BLaER1 (cell line): ENCODE data around the gene SFMBT2.

ENCODE experiments used
- H3K27ac ChIP-seq: shearing (Covaris generic); formaldehyde crosslinking; 2 replicates; pipeline ENCODE4 v1.8.1; 2022
- H3K27me3 ChIP-seq: shearing (Covaris generic); formaldehyde crosslinking; 2 replicates; pipeline ENCODE4 v1.8.1; 2022
- H3K36me3 ChIP-seq: shearing (Covaris generic); formaldehyde crosslinking; 2 replicates; pipeline ENCODE4 v1.8.1; 2022
- H3K4me1 ChIP-seq: shearing (Covaris generic); formaldehyde crosslinking; 2 replicates; pipeline ENCODE4 v1.8.1; 2022
- H3K4me2 ChIP-seq: shearing (Covaris generic); formaldehyde crosslinking; 2 replicates; pipeline ENCODE4 v1.8.1; 2022
- H3K4me3 ChIP-seq: shearing (Covaris generic); formaldehyde crosslinking; 2 replicates; pipeline ENCODE4 v1.8.1; 2022
- H3K9ac ChIP-seq: shearing (Covaris generic); formaldehyde crosslinking; 2 replicates; pipeline ENCODE4 v1.8.1; 2022
- H3K9me3 ChIP-seq: shearing (Covaris generic); formaldehyde crosslinking; 2 replicates; pipeline ENCODE4 v1.8.1; 2022
- H4K20me1 ChIP-seq: shearing (Covaris generic); formaldehyde crosslinking; 2 replicates; pipeline ENCODE4 v1.8.1; 2022
- Cebpa-rat ChIP-seq: shearing (Covaris generic); IDR thresholded peaks from 2 replicates; pipeline ENCODE4 v1.8.1; 2022

SFMBT2 gene

DNA sequence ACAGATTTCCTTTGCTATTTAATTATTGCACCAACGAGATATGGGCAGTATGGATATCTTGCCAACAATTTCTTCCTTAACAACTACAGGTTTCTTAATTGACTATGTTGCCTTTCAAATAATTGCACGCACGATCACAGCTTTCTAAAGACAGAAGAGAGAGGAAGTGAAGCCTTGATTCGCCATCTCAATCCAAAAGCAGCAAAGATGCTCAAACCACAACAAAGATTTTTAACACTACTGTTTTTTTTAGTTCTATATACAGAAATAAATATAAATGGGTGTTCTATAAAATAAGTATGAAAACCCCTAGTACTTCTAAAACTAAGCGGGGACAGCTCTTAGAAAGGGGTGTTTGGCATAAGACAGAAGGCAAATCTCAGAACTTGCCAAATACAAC, 251.3 kb downstream of the SFMBT2 start:
- Histone ChIP-seq H3K27me3 (no peaks in the 10 kb centered on the region), H3K36me3 (peaks cover 72% of the 10 kb centered on the region), H3K4me2 (peak overlapping the region; percentile 64), H3K4me1 (peaks cover 50% of the 10 kb centered on the region), H3K4me3 (no peak overlapping the region), H3K27ac (peak overlapping the region; percentile 55), H3K9ac (no peak overlapping the region), H4K20me1 (no peaks in the 10 kb centered on the region), H3K9me3 (no peaks in the 10 kb centered on the region)
- no peak for TF ChIP-seq Cebpa-rat

DNA sequence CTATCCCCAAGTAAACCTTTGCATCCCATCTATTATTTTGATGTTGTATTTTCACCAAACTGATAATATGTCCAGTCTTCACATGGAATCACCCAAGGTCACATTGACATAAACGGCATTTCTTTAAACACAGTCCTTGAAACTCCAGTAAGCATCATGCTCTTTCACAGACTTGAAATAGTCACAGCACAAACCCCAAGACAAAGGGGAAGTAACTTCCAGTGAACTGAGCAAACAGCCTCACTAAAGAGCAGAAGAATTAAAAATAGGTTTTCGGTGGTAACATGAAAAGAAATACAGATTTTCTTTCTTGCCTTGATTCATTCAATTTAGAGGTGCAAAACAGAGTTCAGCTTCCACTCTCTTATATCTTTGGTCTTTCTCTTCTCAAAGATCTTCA, 253.7 kb downstream of the SFMBT2 start:
- no peak for TF ChIP-seq Cebpa-rat
- H3K36me3 ChIP-seq: peaks cover 47% of the 10 kb centered on the region
- H3K9me3 ChIP-seq: no peaks in the 10 kb centered on the region
- H3K27ac ChIP-seq: peak overlapping the region; percentile 51
- peak overlapping the region; percentile 22; the same call in 1 of the 2 replicates for H3K9ac ChIP-seq
- no peak overlapping the region for H3K4me3 ChIP-seq
- H3K27me3 ChIP-seq: no peaks in the 10 kb centered on the region
- no peaks in the 10 kb centered on the region for H4K20me1 ChIP-seq
- H3K4me2 ChIP-seq: peak overlapping the region; percentile 54
- H3K4me1 ChIP-seq: peaks cover 50% of the 10 kb centered on the region

DNA sequence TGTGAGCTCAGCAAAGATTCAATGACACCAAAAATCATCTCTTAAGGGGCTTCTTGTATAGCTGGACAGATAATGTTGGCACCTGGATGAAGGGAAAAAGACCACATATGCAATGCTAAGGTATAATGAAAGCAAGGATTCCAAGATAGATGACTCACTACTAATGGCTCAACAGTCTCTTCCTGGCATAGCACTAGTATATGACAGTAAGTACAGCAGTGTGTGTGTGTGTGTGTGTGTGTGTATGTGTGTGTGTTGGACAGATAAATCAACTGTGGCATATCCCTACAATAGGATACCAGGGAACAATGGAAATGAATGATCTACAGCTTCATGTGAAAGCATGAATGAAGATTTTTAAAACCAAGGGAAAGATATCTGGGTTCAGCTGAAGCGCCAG, 257.1 kb downstream of the SFMBT2 start:
- H3K4me3 ChIP-seq: no peak overlapping the region
- H3K9me3 ChIP-seq: no peaks in the 10 kb centered on the region
- no peak overlapping the region for H3K9ac ChIP-seq
- H3K27ac ChIP-seq: no peak overlapping the region
- no peaks in the 10 kb centered on the region for H4K20me1 ChIP-seq
- no peak for TF ChIP-seq Cebpa-rat
- H3K4me1 ChIP-seq: peaks cover 25% of the 10 kb centered on the region
- H3K4me2 ChIP-seq: no peak overlapping the region
- peaks cover 18% of the 10 kb centered on the region; the same call in 1 of the 2 replicates for H3K36me3 ChIP-seq
- H3K27me3 ChIP-seq: no peaks in the 10 kb centered on the region

DNA sequence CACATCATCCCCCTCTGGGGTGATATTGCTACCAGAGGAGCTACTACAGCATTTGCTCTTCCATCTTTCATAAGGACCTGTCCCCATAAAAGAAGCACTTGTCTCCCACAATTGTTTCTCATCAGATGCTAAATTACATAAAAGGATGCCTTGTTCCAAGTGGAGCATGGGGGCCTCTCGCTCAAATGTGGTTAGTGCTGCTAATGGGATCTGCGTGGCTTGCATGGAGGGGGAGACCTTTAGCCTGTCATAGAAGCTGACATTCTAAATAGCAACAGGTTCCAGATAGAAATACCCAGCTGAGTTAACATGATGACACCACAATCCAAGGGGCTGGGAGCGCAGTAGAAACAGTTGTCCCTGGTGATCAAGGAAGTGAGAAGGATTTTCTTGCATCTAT, 257.9 kb downstream of the SFMBT2 start:
- Histone ChIP-seq H3K9me3 (no peaks in the 10 kb centered on the region), H3K9ac (no peak overlapping the region), H3K4me1 (peaks cover 23% of the 10 kb centered on the region), H3K27ac (no peak overlapping the region), H4K20me1 (no peaks in the 10 kb centered on the region), H3K36me3 (peaks cover 13% of the 10 kb centered on the region; the same call in 1 of the 2 replicates), H3K4me3 (no peak overlapping the region), H3K27me3 (no peaks in the 10 kb centered on the region), H3K4me2 (no peak overlapping the region)
- no peak for TF ChIP-seq Cebpa-rat

DNA sequence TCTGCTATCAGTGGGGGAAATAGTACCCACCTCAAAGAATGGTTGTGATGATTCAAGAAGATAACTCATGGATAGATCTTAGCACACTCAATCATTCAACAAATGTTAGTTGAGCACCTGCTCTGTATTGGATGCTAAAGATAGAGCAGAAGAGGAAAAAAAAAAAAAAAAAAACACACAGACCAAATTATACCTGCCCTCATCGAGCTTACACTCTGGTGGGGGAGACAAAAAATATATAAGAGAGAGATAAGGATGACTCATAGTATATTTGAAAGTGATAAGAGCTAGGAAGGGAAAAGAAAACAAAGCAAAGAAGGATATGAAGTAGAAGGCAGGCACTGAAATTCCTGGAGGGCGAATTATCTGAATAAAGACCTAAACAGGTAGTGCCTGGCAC, 258.5 kb downstream of the SFMBT2 start:
- TF ChIP-seq Cebpa-rat: no peak

DNA sequence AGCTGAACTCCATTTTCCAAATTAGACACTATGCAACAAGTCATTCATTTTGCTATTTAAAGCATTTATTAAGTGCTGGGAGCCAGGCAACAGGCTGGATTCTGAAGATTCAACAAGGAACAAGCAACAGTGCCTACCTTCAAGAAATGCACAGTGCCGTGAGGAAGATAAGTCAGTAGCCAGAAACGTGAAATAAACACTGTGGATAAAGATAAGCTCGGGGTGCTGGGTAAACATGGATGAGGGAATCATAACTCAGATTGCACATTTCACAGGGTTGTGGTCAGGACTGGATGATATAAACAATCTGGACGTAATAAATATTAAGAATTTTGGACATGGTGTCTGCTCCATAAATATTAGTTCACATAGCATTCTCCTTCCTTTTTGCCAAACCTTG, 259.3 kb downstream of the SFMBT2 start:
- Histone ChIP-seq H3K4me1 (peaks cover 9% of the 10 kb centered on the region; the same call in 1 of the 2 replicates), H3K9ac (no peak overlapping the region), H3K27me3 (no peaks in the 10 kb centered on the region), H3K36me3 (peaks cover 10% of the 10 kb centered on the region; the same call in 1 of the 2 replicates), H3K4me3 (no peak overlapping the region), H3K4me2 (no peak overlapping the region), H4K20me1 (no peaks in the 10 kb centered on the region), H3K9me3 (no peaks in the 10 kb centered on the region), H3K27ac (no peak overlapping the region)
- no peak for TF ChIP-seq Cebpa-rat

More for the DNA sequence above, 258.5 kb downstream of the SFMBT2 start:
- H3K4me1 ChIP-seq: peaks cover 17% of the 10 kb centered on the region
- H3K4me3 ChIP-seq: no peak overlapping the region
- H3K36me3 ChIP-seq: peaks cover 11% of the 10 kb centered on the region; the same call in 1 of the 2 replicates
- H3K4me2 ChIP-seq: no peak overlapping the region
- H4K20me1 ChIP-seq: no peaks in the 10 kb centered on the region
- H3K27ac ChIP-seq: no peak overlapping the region
- H3K9me3 ChIP-seq: no peaks in the 10 kb centered on the region
- H3K27me3 ChIP-seq: no peaks in the 10 kb centered on the region
- H3K9ac ChIP-seq: no peak overlapping the region

DNA sequence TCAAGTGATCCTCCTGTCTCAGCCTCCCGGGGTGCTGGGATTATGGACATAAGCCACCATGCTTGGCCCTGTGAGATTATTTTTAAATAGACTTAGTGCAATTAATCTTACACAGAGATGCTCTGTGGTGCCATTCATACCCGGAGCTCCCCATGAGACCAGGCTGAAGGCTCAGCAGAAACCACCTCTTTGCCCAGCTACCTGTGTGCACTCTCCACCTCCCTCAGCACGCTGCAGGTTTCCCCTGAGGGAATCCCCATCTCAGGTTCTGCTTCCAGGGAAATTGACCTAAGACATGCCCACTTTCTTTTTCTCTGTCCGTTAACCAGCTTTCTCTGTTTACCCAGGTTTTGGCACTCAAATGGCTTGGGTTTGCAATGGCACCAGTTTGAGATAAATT, 260.5 kb downstream of the SFMBT2 start:
- no peak overlapping the region for H3K9ac ChIP-seq
- TF ChIP-seq Cebpa-rat: no peak
- no peaks in the 10 kb centered on the region for H3K9me3 ChIP-seq
- no peak overlapping the region for H3K4me2 ChIP-seq
- no peaks in the 10 kb centered on the region for H3K27me3 ChIP-seq
- no peak overlapping the region for H3K27ac ChIP-seq
- no peaks in the 10 kb centered on the region for H4K20me1 ChIP-seq
- no peak overlapping the region for H3K4me3 ChIP-seq
- 0 out of 2 replicates have a peak, but pooled peaks cover 4% of the 10 kb centered on the region for H3K4me1 ChIP-seq
- no peaks in the 10 kb centered on the region for H3K36me3 ChIP-seq

DNA sequence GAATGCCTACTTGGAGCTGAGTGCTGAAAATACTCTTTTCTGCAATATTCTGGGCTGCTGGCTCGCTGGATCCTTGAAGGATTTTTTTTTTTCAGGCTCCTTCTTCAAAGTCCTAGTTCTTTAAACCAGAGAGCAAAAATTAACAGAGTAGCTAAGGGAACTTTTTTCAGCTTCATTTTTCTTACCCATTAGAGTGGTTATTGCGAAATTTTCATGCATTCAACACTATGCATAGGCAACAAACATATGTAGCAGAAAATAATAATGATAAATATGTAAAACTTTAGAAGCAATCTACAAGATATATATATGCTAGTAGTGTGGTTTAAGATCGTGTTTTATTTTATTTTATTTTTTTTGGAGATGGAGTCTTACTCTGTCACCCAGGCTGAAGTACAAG, 264.6 kb downstream of the SFMBT2 start:
- Histone ChIP-seq H3K36me3 (no peaks in the 10 kb centered on the region), H3K9ac (no peak overlapping the region), H3K27ac (no peak overlapping the region), H3K4me1 (0 out of 2 replicates have a peak, but pooled peaks cover 13% of the 10 kb centered on the region), H3K4me3 (no peak overlapping the region), H3K27me3 (no peaks in the 10 kb centered on the region), H3K9me3 (no peaks in the 10 kb centered on the region), H4K20me1 (no peaks in the 10 kb centered on the region), H3K4me2 (no peak overlapping the region)
- TF ChIP-seq Cebpa-rat: peak; percentile 33; the same call in 1 of the 2 replicates

DNA sequence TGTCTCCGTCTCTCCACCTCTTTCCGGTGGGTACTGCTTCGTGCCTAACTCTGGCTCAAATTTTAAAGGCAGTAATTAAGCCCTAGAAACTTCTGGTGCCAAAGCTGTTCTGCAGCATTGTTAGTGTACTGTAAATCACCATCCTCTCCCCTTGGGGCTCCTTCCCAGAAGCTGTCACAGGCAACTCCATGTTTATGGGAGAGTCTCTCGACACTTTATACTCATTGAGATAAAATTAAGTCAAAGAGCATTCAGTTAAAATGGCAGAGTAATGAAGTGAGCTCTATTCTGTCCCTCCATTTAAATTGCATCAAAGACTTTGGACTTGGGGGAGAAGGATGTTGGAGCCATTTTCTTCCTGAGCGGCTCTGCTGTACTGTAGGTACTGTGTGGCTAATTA, 274.8 kb downstream of the SFMBT2 start:
- Histone ChIP-seq H4K20me1 (no peaks in the 10 kb centered on the region), H3K27me3 (no peaks in the 10 kb centered on the region), H3K27ac (no peak overlapping the region), H3K4me3 (no peak overlapping the region), H3K36me3 (no peaks in the 10 kb centered on the region), H3K9me3 (peaks cover 12% of the 10 kb centered on the region), H3K4me1 (no peaks in the 10 kb centered on the region), H3K4me2 (no peak overlapping the region), H3K9ac (no peak overlapping the region)
- no peak for TF ChIP-seq Cebpa-rat

DNA sequence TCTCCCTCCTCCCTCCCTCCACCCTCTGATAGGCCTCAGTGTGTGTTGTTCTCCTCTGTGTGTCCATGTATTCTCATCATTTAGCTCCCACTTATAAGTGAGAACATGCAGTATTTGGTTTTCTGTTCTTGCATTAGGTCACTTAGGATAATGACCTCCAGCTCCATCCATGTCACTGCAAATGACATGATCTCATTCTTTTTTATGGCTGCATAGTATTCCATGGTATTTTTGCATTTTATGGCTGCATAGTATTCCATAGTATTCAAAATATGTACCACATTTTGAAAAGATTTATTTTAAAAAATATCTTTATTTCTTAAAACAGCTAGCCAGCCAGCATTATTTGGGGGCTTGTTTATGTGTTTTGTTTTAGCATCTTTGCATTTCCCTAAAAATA, 275.6 kb downstream of the SFMBT2 start:
- Histone ChIP-seq H4K20me1 (no peaks in the 10 kb centered on the region), H3K4me1 (no peaks in the 10 kb centered on the region), H3K9ac (no peak overlapping the region), H3K36me3 (no peaks in the 10 kb centered on the region), H3K4me3 (no peak overlapping the region), H3K4me2 (no peak overlapping the region), H3K9me3 (peaks cover 20% of the 10 kb centered on the region), H3K27ac (no peak overlapping the region), H3K27me3 (no peaks in the 10 kb centered on the region)
- TF ChIP-seq Cebpa-rat: no peak

DNA sequence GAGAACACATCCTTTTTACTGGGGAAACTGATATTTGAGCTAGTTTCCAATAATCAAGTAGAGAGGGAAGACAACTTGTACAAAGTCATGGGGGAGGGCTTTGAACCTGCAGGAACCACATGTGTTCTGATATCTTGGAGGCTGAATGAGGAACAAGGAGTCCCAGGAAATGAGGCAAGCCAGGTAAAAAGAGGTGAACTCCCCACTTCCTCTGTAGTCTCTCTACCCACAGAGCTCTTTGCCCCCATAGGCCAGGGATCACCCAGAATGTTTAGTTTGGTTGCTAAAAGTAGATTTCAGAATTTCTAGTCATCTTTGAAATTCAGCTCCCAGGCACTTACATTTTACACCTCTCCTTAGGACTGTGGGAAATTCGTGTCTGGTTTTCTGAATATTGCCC, 276.4 kb downstream of the SFMBT2 start:
- Histone ChIP-seq H3K4me2 (no peak overlapping the region), H3K9ac (no peak overlapping the region), H3K4me3 (no peak overlapping the region), H3K9me3 (peaks cover 28% of the 10 kb centered on the region), H3K27ac (no peak overlapping the region), H3K4me1 (no peaks in the 10 kb centered on the region), H3K36me3 (no peaks in the 10 kb centered on the region), H4K20me1 (no peaks in the 10 kb centered on the region), H3K27me3 (no peaks in the 10 kb centered on the region)
- TF ChIP-seq Cebpa-rat: no peak
